Cardiac fibroblast (primary cell): ENCODE measurements around the gene KIRREL3.

Source experiments
- DNase-seq, 2 donors: peaks; one replicate each; pipeline versions ENCODE4 v3.0.0 to v3.0.0-alpha.2; 2010; ENCODE audit warnings: low read depth in 2 of 2
- H3K4me3 ChIP-seq, 2 donors: replicated peaks in 1 of 2; 1 replicate in 1 of 2; 2 replicates in 1 of 2; pipeline ENCODE4 v1.5.1; 2011; ENCODE audit warnings: low read depth in 2 of 2, low read length in 2 of 2, mild to moderate bottlenecking in 2 of 2, moderate library complexity in 1 of 2
- TF ChIP-seq, protein P1 (sequence below): IDR thresholded peaks from one replicate; pipeline ENCODE4 v1.5.1; 2011; ENCODE audit warnings: low read depth, mild to moderate bottlenecking, low read length, inconsistent platforms

Gene KIRREL3

DNA sequence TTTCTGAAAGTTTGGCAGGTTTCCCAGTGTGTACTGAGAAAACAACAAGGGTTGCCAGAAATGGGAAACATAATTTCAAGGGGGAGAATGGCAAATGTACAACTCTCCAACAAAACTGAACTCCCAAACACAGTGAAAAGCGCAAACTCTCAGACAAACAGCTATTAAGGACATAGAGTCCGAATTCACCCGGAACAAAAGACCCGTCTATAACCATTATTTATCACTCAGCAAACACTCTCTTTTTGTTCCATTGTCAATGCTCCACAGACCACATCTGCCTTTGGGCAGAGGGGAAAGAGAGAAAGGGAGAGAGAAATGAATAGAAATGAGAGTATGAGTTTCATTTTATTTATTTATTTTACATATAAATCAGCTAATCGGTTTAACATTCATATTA lies 21.7 kb downstream of the KIRREL3 start:
- DNase-seq: no peak
- no peak overlapping the region for H3K4me3 ChIP-seq
- TF ChIP-seq, protein P1, sequence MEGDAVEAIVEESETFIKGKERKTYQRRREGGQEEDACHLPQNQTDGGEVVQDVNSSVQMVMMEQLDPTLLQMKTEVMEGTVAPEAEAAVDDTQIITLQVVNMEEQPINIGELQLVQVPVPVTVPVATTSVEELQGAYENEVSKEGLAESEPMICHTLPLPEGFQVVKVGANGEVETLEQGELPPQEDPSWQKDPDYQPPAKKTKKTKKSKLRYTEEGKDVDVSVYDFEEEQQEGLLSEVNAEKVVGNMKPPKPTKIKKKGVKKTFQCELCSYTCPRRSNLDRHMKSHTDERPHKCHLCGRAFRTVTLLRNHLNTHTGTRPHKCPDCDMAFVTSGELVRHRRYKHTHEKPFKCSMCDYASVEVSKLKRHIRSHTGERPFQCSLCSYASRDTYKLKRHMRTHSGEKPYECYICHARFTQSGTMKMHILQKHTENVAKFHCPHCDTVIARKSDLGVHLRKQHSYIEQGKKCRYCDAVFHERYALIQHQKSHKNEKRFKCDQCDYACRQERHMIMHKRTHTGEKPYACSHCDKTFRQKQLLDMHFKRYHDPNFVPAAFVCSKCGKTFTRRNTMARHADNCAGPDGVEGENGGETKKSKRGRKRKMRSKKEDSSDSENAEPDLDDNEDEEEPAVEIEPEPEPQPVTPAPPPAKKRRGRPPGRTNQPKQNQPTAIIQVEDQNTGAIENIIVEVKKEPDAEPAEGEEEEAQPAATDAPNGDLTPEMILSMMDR: no peak

DNA sequence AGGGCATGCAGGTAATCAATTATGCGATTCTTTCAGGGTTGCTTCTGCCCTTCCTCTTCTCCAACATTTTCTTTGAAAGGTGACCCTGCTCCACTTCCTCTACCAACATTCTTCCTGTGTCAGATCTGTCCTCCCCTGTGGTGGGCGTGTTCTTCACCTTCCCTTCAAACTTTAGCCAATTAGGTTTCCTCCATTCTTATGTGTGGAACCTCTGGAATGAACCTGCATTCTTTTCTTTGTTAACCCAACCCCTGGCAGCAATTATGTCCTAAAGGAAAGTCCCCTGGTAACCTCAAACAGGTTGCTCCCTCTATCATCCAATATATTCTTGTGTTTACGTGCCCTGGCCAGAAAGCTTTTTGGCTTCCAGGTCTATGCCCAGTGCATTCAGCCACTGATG lies 22.4 kb downstream of the KIRREL3 start:
- no peak overlapping the region for H3K4me3 ChIP-seq
- no peak for DNase-seq
- TF ChIP-seq, protein P1: no peak

DNA sequence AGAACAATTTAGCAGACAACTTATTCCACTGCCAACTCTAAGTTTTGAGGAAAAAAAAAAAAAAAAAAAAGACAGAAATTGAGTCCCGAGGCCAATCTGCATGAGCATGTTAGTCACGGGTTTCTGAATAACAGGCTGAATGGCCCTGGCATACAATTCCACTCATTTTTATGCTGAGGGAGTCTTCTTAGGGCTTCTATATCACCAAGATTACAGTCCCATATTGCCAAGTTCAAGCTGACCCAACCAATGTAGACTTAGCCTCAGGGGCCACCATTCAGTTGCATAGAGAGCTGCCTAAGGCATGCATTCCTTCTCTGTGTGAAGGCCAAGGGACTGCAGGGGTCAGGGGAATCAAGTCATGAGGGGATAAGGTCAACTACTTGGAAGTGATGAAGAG lies 27.5 kb downstream of the KIRREL3 start:
- TF ChIP-seq, protein P1: no peak
- H3K4me3 ChIP-seq: no peak overlapping the region
- DNase-seq: no peak

DNA sequence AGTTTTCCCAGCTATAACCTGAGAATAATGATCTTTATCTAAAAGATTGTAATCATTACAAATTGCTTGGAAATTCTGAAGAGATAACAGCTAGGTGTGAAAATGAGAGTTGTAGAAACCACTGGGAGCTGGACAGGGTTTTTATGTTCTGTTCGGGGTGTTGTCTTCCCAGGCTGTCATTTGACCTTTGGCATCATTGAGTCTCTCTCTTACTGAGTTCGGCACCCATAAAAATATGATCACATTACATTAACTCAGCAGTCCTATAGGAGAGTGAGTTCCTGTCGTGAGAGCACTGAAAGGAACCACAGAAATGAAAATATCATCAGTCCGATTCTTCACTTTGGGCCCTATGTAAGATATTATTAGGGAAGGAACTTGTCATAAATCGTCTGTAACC lies 29.3 kb downstream of the KIRREL3 start:
- H3K4me3 ChIP-seq: no peak overlapping the region
- TF ChIP-seq, protein P1: no peak
- DNase-seq: no peak

DNA sequence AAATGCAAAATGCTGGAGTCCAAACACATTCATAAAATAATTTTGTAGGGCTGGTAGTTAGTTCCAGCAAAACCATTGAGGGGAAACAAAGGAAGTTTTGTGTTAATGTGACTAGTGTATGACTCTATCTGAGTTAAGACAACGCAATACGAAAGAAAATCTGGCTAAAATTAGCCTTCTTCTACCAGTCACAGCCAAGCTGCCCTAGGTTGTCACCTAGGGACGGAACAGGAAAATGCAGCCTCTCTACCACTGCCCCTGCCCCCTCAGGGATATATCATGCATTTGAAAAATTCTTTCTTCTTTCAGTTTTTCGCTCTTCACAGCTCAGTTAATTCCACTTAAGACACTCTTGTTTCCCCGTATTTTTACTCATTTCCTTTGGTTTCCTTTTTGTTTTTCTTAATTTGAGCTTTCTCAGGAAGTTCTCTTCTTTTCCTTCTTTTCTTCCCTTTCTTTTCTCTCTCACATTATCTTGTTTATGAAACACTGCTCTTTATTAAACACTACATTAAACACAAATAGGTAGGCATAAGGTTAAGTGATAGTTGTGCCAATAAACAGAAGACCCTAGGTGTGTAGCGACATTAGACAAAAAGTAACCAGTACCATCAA lies 30.6 kb downstream of the KIRREL3 start:
- H3K4me3 ChIP-seq: no peak overlapping the region
- TF ChIP-seq, protein P1: peak; percentile 63
- peak; percentile 23 to 44 for DNase-seq

DNA sequence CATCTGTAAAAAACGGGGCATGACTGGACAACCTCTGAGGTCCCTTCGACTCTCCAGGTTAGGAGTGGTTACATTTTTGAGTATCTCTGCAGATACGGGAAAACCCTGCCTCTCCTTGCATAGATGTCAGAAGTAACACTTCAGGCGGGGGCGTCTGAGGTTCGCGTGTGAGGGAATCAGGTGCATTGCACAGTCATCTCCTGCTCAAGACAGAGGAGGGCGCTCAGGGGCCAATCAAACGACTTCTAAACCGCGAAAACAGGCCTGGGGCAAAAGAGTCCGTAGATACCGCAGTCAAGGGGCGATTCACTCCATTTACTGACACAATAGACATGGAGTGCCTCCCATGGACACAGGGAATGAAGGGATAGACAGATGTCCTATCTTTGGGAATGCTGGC lies 31.7 kb downstream of the KIRREL3 start:
- TF ChIP-seq, protein P1: no peak
- no peak overlapping the region for H3K4me3 ChIP-seq
- DNase-seq: no peak

DNA sequence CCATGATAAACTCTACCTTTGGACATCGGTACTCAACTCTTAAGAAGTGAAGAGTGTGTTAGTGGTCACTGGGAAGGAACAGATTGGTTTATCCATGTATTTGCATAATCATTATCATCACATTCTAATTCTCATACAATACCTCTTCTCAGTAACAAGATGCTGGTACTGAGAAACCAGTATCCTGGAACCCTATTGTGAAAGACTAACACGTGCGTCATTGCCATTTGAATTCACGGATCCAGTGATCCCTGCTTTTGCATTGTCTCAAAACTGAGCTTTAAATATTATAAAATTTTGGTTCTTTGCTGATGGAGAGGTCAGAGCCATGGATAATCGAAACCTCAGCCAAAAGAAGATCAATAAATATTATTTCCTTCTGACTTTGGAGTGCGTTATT lies 35.2 kb downstream of the KIRREL3 start:
- TF ChIP-seq, protein P1: no peak
- DNase-seq: no peak
- H3K4me3 ChIP-seq: no peak overlapping the region
